HG02840 (cell line): Measurements from ENCODE around the gene LRCH1.

Experiments
- ATAC-seq: cut with Tn5 transposase; IDR thresholded peaks from one replicate; pipeline ENCODE4 v1.9.1; 2021; ENCODE audit warnings: mild to moderate bottlenecking, moderate library complexity, moderate number of reproducible peaks; ENCODE audit not compliant: unreplicated experiment, low FRiP score

LRCH1 gene

GRCh38 chr13:46580362-46580839 lies 27.4 kb downstream of the LRCH1 start:
- ATAC-seq, result no peak

- ATAC-seq, result no peak
These were observed 29.2 kb downstream of the LRCH1 start for GRCh38 chr13:46582190-46582589.

- no peak for ATAC-seq
These were observed 34.0 kb downstream of the LRCH1 start for GRCh38 chr13:46586751-46587514.

- ATAC-seq, result no peak
These were observed 34.9 kb downstream of the LRCH1 start for GRCh38 chr13:46587807-46588418.

GRCh38 chr13:46592385-46592784 lies 39.4 kb downstream of the LRCH1 start:
- no peak for ATAC-seq

GRCh38 chr13:46593398-46593797 lies 40.4 kb downstream of the LRCH1 start:
- no peak for ATAC-seq

- no peak for ATAC-seq
These were observed 41.6 kb downstream of the LRCH1 start for GRCh38 chr13:46594374-46595078.

GRCh38 chr13:46595136-46595884 lies 42.3 kb downstream of the LRCH1 start:
- ATAC-seq, result no peak

- no peak for ATAC-seq
These were observed 42.9 kb downstream of the LRCH1 start for GRCh38 chr13:46595885-46596275.

GRCh38 chr13:46596466-46596865 lies 43.5 kb downstream of the LRCH1 start:
- no peak for ATAC-seq

GRCh38 chr13:46598140-46598819 lies 45.3 kb downstream of the LRCH1 start:
- ATAC-seq, result peak; percentile 45

- ATAC-seq, result peak; percentile 51
These were observed 45.8 kb downstream of the LRCH1 start for GRCh38 chr13:46598820-46599180.

GRCh38 chr13:46600943-46601311 lies 48.0 kb downstream of the LRCH1 start:
- ATAC-seq, result no peak

- no peak for ATAC-seq
These were observed 49.6 kb downstream of the LRCH1 start for GRCh38 chr13:46602531-46602930.

- no peak for ATAC-seq
These were observed 50.2 kb downstream of the LRCH1 start for GRCh38 chr13:46603165-46603603.

GRCh38 chr13:46604226-46604990 lies 51.4 kb downstream of the LRCH1 start:
- ATAC-seq, result no peak

- no peak for ATAC-seq
These were observed 52.3 kb downstream of the LRCH1 start for GRCh38 chr13:46605076-46605824.

GRCh38 chr13:46605825-46606554 lies 53.0 kb downstream of the LRCH1 start:
- no peak for ATAC-seq
